Measurements from ENCODE around the gene PICK1. TPM values are rescaled to one million over a fixed set of nuclear protein-coding genes. Genes with fewer than 3 reads are reported as not detected.

PICK1 gene
- total RNA-seq, 4 donors from 2014 or later = 16.1 to 43.0 (median 31.6) TPM

DNA sequence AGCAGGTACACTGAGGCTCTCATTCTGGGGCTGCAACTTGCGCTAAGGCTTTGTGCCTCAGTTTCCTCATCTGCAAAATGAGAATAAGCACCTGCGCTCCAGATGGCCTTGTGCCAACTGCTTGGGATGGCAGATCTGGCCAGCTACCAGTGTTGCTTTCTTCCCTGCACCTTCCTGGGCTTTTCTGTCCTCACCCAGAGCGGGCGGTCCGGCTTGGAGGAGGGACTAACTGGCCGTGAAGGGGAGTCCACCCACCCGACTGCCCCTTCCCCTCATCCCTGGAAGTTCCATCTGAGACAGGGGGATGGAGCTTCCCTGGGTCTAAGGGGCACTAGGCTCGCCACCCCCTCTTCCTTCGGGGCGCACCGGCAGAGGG, 23.3 kb downstream of the PICK1 start:
- ATAC-seq (ENCODE audit: low FRiP score) (no peak), DNase-seq (ENCODE audit: low spot score) (no peak)
- TF ChIP-seq, protein P1, sequence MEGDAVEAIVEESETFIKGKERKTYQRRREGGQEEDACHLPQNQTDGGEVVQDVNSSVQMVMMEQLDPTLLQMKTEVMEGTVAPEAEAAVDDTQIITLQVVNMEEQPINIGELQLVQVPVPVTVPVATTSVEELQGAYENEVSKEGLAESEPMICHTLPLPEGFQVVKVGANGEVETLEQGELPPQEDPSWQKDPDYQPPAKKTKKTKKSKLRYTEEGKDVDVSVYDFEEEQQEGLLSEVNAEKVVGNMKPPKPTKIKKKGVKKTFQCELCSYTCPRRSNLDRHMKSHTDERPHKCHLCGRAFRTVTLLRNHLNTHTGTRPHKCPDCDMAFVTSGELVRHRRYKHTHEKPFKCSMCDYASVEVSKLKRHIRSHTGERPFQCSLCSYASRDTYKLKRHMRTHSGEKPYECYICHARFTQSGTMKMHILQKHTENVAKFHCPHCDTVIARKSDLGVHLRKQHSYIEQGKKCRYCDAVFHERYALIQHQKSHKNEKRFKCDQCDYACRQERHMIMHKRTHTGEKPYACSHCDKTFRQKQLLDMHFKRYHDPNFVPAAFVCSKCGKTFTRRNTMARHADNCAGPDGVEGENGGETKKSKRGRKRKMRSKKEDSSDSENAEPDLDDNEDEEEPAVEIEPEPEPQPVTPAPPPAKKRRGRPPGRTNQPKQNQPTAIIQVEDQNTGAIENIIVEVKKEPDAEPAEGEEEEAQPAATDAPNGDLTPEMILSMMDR (IDR thresholded peaks at IDR 0.05) = no peak

DNA sequence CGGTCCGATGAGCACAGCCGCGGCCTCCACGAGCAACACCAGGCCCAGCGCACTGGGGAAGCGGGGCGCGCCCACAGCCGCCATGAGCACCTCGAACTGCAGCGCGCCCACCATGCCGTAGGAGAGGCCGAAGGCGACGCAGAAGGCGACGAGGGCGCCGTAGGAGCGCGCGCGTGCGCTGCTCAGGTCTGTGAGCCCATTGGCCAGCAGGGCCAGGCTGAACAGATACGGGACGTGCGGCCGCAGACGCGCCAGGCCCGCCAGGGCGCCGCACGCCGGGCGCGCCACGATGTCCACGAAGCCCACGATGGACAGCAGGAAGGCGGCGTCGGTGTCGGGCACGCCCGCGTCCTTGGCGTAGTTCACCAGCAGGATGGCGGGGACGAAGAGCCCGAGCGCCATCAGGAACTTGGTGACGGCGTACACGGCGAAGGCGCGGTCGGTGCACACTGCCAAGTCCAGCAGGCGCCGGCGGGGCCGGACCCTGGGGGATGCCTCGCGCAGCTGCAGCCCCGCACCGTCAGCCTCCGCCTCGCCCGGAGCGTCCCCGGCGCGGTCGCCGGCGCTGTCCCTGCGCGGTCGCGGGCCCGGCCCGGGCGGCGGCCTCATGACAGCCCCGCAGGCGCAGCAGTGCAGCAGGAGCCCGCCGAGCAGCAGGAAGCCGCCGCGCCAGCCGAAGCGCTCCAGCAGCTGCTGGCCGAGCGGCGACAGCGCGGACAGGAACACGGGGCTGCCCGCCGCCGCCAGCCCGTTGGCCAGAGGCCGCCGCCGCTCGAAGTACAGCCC, 23.8 kb downstream of the PICK1 start:
- TF ChIP-seq, protein P1 (IDR thresholded peaks at IDR 0.05) = no peak
- DNase-seq (ENCODE audit: low spot score) (no peak), ATAC-seq (ENCODE audit: low FRiP score) (peak; percentile 21)

DNA sequence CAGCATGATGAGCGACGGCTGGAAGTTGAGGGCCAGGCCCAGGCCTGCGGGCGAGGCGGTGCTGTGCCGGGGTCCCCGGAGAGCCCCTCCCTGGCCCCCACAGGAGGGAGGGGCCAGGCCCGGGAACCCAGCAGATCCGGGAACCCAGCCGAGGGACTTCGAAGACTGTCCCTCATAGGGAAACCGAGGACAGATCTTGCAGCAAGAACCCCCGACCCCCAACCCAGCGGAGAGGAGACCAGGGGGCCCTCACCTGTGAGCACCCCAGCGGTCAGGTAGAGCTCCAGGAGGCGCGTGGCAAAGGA, 24.4 kb downstream of the PICK1 start:
- TF ChIP-seq, protein P1 (IDR thresholded peaks at IDR 0.05) = no peak
- DNase-seq (ENCODE audit: low spot score) = no peak
- ATAC-seq (ENCODE audit: low FRiP score) = no peak

DNA sequence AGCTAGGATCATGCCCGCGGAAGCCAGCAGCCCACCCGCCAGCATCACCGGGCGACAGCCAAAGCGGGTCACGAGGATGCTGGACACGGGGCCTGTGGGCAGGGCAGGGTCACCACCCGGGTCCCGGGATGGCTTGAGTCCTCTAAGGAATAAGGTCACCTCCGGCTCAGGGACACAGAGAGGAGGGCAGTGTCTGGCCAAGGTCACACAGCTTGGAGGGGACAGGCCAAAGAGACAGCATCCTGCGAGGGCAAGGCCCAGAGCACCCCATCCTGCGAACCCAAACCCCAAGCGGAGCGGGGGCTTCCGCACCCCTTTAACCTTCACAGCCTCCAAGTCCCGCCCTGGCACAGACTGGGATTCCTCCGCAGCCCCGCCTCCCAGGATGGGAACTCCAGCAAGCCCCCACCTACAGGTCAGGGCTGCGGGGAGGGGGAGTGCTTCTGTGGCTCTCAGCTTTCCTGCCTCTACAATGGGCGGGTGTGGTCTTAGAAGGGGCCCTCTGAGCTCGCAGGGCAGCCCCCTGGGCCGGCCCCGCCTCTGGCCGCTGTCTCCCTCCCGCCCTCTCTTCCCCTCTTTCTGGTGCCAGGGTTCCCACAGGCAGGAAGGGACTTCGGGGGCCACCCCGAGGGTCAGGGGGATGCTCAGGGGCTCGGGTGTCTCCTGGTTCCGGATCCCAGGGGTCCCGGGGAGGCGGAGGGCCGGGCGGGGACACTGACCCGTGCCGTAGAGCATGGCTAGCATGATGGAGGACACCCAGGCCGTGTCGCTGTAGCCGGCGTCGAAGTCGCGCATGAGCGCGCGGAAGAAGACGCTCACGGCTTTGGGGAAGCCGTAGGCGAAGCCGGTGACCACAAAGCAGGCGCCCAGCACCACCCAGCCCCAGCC, 25.0 kb downstream of the PICK1 start:
- TF ChIP-seq, protein P1 (IDR thresholded peaks at IDR 0.05) = no peak
- no peak for DNase-seq (ENCODE audit: low spot score)
- no peak for ATAC-seq (ENCODE audit: low FRiP score)

DNA sequence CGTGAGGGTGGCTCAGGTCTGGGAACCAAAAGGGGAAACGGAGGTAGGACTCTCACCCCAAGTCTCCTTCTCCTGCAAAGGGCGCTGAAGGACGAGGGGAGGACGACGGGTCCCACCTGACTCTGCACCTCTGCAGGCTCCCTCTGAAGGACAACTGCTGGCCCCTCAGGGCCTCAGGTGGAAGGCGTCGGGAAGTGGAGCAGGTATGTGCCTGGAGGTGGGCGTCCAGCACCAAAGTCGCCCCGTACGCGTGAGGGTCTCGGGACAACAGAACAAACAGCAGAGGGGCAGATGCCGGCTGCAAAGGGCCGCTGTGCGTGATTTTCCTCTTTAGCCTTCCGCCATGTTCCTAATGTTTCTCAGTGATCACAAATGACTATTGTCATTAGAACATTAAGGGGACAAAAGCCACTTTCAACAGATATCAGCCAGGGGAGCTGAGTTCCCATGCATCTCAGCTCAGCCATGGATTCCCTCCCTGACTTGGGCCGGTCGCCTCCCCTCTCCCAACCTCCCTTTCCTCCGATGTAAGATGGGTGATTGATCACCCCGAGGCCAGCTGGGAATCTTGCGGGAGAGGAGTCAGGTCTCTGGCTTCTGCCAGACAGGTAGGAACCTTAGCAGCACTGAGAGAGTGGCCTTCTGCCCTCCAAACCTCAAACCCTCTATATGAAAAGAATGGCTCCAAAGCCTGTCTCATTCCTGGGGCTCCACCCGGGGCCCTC, 25.9 kb downstream of the PICK1 start:
- TF ChIP-seq, protein P1 (IDR thresholded peaks at IDR 0.05) = no peak
- DNase-seq (ENCODE audit: low spot score) = no peak
- ATAC-seq (ENCODE audit: low FRiP score) = no peak

DNA sequence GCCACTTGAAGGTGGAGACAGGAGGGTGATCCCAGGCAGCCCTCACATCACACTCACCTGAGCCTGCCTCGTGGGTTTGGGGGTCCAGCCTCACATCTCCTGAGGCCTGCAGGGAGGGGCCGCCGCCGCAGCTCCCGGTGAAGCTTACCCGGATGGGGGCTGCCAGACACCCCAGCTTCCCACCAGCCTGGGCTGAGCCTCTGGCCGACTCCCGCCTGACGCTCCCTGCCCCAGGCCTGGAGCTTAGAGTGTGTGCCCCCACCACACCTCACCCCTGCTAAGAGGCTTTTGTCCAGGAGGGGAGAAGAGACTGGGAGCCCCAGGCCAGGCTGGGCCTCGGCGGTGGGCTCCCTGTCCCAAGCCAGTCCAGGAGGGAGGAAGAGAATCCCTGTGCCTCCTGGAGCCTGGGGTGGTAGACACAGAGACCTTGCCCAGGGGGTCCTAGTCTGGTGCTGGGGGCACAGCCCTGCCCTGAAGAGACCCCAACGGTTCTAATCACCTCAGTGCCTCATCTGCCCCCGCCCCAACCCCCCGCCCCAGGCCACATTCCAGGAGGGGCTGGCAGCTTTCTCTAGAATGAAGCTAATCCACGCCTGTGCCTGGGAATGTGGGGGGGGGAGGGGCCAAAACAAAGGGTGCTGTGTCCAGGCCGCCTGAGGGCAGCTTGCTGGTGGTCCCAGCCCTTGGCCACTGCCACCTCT, 26.9 kb downstream of the PICK1 start, which contains the start of gene SLC16A8:
Gene SLC16A8, minus strand, starts transcription at position 254 of the 701 bp plus-strand sequence. CDS start 1,311 bp downstream, outside the sequence.
- TF ChIP-seq, protein P1 (IDR thresholded peaks at IDR 0.05) = no peak
- DNase-seq (ENCODE audit: low spot score) (no peak), ATAC-seq (ENCODE audit: low FRiP score) (no peak)

All from omental fat pad (tissue), 4 donors.